KMS-11 (cell line): Measurements from ENCODE around the gene SLIT1.

Experiments used
- H2AFZ ChIP-seq: fragments of 200-600 bp; sonication (generic); 2 replicates; pipeline ENCODE4 v1.6.1; 2016; ENCODE audit warnings: antibody characterized with exemption, mixed run types, low read depth
- H3K27ac ChIP-seq: fragments of 200-600 bp; sonication (generic); 2 replicates; pipeline ENCODE4 v1.6.1; 2016; ENCODE audit warnings: mild to moderate bottlenecking, mixed run types
- H3K27me3 ChIP-seq: fragments of 200-600 bp; sonication (generic); 2 replicates; pipeline ENCODE4 v1.6.1; 2017; ENCODE audit warnings: mild to moderate bottlenecking, low read depth, mixed run types, moderate library complexity; ENCODE audit not compliant: insufficient read depth
- H3K36me3 ChIP-seq: fragments of 200-600 bp; sonication (generic); 2 replicates; pipeline ENCODE4 v1.6.1; 2017; ENCODE audit warnings: mild to moderate bottlenecking, mixed run types; ENCODE audit not compliant: insufficient read depth
- H3K4me1 ChIP-seq: fragments of 200-600 bp; sonication (generic); 2 replicates; pipeline ENCODE4 v1.6.1; 2016; ENCODE audit warnings: mild to moderate bottlenecking, low read depth, mixed run types; ENCODE audit not compliant: poor library complexity, severe bottlenecking
- H3K4me2 ChIP-seq: fragments of 200-600 bp; sonication (generic); 2 replicates; pipeline ENCODE4 v1.7.0; 2016; ENCODE audit warnings: mild to moderate bottlenecking, mixed run types
- H3K4me3 ChIP-seq: fragments of 200-600 bp; sonication (generic); IDR thresholded peaks from 2 replicates; pipeline ENCODE4 v1.6.1; 2017; ENCODE audit warnings: low read depth, low read length, mixed read lengths; ENCODE audit not compliant: insufficient read depth
- H3K79me2 ChIP-seq: fragments of 200-600 bp; sonication (generic); 2 replicates; pipeline ENCODE4 v1.6.1; 2016; ENCODE audit warnings: low read depth, mixed run types; ENCODE audit not compliant: insufficient read depth
- H3K9ac ChIP-seq: fragments of 200-600 bp; sonication (generic); 2 replicates; pipeline ENCODE4 v1.6.1; 2016; ENCODE audit warnings: mild to moderate bottlenecking, mixed run types
- H4K20me1 ChIP-seq: fragments of 200-600 bp; sonication (generic); 2 replicates; pipeline ENCODE4 v1.6.1; 2016; ENCODE audit warnings: mild to moderate bottlenecking, mixed run types; ENCODE audit not compliant: insufficient read depth
- CTCF ChIP-seq: fragments of 200-600 bp; sonication (generic); conservative IDR thresholded peaks from 2 replicates; pipeline ENCODE4 v1.6.1; 2017; ENCODE audit warnings: low read depth, mild to moderate bottlenecking, antibody characterized with exemption, low read length, moderate library complexity, mixed read lengths

The SLIT1 gene

GRCh38 chr10:97215619-97216260 is 30.0 kb upstream of the SLIT1 start:
- Histone ChIP-seq H3K27ac (no peak overlapping the region), H3K27me3 (no peaks in the 10 kb centered on the region), H3K79me2 (no peaks in the 10 kb centered on the region), H3K4me3 (no peak overlapping the region), H2AFZ (no peak overlapping the region), H3K4me2 (no peak overlapping the region), H3K4me1 (peaks cover 16% of the 10 kb centered on the region), H3K36me3 (no peaks in the 10 kb centered on the region), H3K9ac (no peak overlapping the region), H4K20me1 (no peaks in the 10 kb centered on the region)
- no peak for TF ChIP-seq CTCF

GRCh38 chr10:97213431-97213830 is 27.7 kb upstream of the SLIT1 start:
- Histone ChIP-seq H3K27me3 (no peaks in the 10 kb centered on the region), H3K9ac (no peak overlapping the region), H3K79me2 (no peaks in the 10 kb centered on the region), H3K4me1 (peaks cover 8% of the 10 kb centered on the region), H3K4me2 (no peak overlapping the region), H3K4me3 (no peak overlapping the region), H2AFZ (no peak overlapping the region), H4K20me1 (no peaks in the 10 kb centered on the region), H3K36me3 (no peaks in the 10 kb centered on the region), H3K27ac (no peak overlapping the region)
- no peak for TF ChIP-seq CTCF

- Histone ChIP-seq H3K79me2 (no peaks in the 10 kb centered on the region), H3K4me3 (no peak overlapping the region), H3K27ac (no peak overlapping the region), H3K4me1 (no peaks in the 10 kb centered on the region), H2AFZ (no peak overlapping the region), H3K27me3 (no peaks in the 10 kb centered on the region), H4K20me1 (no peaks in the 10 kb centered on the region), H3K4me2 (no peak overlapping the region), H3K9ac (no peak overlapping the region), H3K36me3 (no peaks in the 10 kb centered on the region)
- TF ChIP-seq CTCF = no peak
Measured at GRCh38 chr10:97211229-97211628, 25.5 kb upstream of the SLIT1 start.

- H3K36me3 ChIP-seq = no peaks in the 10 kb centered on the region
- no peaks in the 10 kb centered on the region for H3K27me3 ChIP-seq
- no peak overlapping the region for H3K9ac ChIP-seq
- no peak overlapping the region for H2AFZ ChIP-seq
- peak; percentile 98 for TF ChIP-seq CTCF
- H4K20me1 ChIP-seq = no peaks in the 10 kb centered on the region
- no peaks in the 10 kb centered on the region for H3K79me2 ChIP-seq
- H3K4me2 ChIP-seq = no peak overlapping the region
- no peak overlapping the region for H3K27ac ChIP-seq
- H3K4me1 ChIP-seq = no peaks in the 10 kb centered on the region
- H3K4me3 ChIP-seq = no peak overlapping the region
Measured at GRCh38 chr10:97210543-97210960, 24.8 kb upstream of the SLIT1 start.
